KMS-11 (cell line): ENCODE data around the gene KIR3DL1.

Source experiments
- H2AFZ ChIP-seq: fragments of 200-600 bp; sonication (generic); 2 replicates; pipeline ENCODE4 v1.6.1; 2016; ENCODE audit warnings: antibody characterized with exemption, mixed run types, low read depth
- H3K27ac ChIP-seq: fragments of 200-600 bp; sonication (generic); 2 replicates; pipeline ENCODE4 v1.6.1; 2016; ENCODE audit warnings: mild to moderate bottlenecking, mixed run types
- H3K27me3 ChIP-seq: fragments of 200-600 bp; sonication (generic); 2 replicates; pipeline ENCODE4 v1.6.1; 2017; ENCODE audit warnings: mild to moderate bottlenecking, low read depth, mixed run types, moderate library complexity; ENCODE audit not compliant: insufficient read depth
- H3K36me3 ChIP-seq: fragments of 200-600 bp; sonication (generic); 2 replicates; pipeline ENCODE4 v1.6.1; 2017; ENCODE audit warnings: mild to moderate bottlenecking, mixed run types; ENCODE audit not compliant: insufficient read depth
- H3K4me1 ChIP-seq: fragments of 200-600 bp; sonication (generic); 2 replicates; pipeline ENCODE4 v1.6.1; 2016; ENCODE audit warnings: mild to moderate bottlenecking, low read depth, mixed run types; ENCODE audit not compliant: poor library complexity, severe bottlenecking
- H3K4me2 ChIP-seq: fragments of 200-600 bp; sonication (generic); 2 replicates; pipeline ENCODE4 v1.7.0; 2016; ENCODE audit warnings: mild to moderate bottlenecking, mixed run types
- H3K4me3 ChIP-seq: fragments of 200-600 bp; sonication (generic); IDR thresholded peaks from 2 replicates; pipeline ENCODE4 v1.6.1; 2017; ENCODE audit warnings: low read depth, low read length, mixed read lengths; ENCODE audit not compliant: insufficient read depth
- H3K79me2 ChIP-seq: fragments of 200-600 bp; sonication (generic); 2 replicates; pipeline ENCODE4 v1.6.1; 2016; ENCODE audit warnings: low read depth, mixed run types; ENCODE audit not compliant: insufficient read depth
- H3K9ac ChIP-seq: fragments of 200-600 bp; sonication (generic); 2 replicates; pipeline ENCODE4 v1.6.1; 2016; ENCODE audit warnings: mild to moderate bottlenecking, mixed run types
- H4K20me1 ChIP-seq: fragments of 200-600 bp; sonication (generic); 2 replicates; pipeline ENCODE4 v1.6.1; 2016; ENCODE audit warnings: mild to moderate bottlenecking, mixed run types; ENCODE audit not compliant: insufficient read depth
- CTCF ChIP-seq: fragments of 200-600 bp; sonication (generic); conservative IDR thresholded peaks from 2 replicates; pipeline ENCODE4 v1.6.1; 2017; ENCODE audit warnings: low read depth, mild to moderate bottlenecking, antibody characterized with exemption, low read length, moderate library complexity, mixed read lengths

Gene KIR3DL1

DNA sequence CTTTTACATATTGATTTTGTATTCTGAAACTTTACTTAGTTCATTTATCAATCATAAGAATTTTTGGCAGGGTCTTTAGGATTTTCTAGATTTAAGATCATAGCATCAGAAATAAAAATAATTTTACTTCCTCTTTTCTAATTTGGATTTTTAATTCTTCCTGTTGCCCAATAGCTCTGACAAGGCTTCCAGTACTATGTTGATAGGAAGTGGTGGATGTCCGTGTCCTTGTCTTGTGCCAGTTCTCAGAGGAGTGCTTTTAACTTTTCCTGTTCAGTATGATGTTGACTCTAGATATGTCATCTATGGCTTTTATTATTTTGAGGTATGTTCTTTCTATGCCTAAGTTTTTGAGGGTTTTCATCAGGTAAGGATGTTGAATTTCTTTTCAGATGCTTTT is 20.5 kb upstream of the KIR3DL1 start:
- Histone ChIP-seq H3K36me3 (no peaks in the 10 kb centered on the region), H4K20me1 (no peaks in the 10 kb centered on the region), H3K27ac (no peak overlapping the region), H3K9ac (no peak overlapping the region), H2AFZ (no peak overlapping the region), H3K4me2 (no peak overlapping the region), H3K4me1 (no peaks in the 10 kb centered on the region), H3K27me3 (peaks cover 14% of the 10 kb centered on the region), H3K79me2 (no peaks in the 10 kb centered on the region), H3K4me3 (no peak overlapping the region)
- TF ChIP-seq CTCF: no peak

DNA sequence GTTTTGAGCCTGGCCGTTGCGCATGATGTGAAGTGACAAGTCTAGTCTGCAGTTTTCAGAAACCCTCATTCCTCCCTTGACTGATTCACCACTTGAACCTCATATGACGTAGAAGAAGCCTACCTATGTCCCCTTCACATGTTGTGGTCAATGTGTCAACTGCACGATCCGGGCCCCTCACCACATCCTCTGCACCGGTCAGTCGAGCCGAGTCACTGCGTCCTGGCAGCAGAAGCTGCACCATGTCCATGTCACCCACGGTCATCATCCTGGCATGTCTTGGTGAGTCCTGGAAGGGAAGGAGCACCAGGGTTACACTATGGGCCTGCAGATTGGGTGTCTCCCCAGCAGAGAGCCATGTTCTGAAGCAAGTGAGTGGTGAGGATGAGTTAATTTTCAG is 12.9 kb upstream of the KIR3DL1 start, which contains the start of gene KIR2DL4:
KIR2DL4 (plus strand) TSS at position 201 of the 400 bp plus-strand sequence; CDS start at position 243, 42 bp downstream.
- H3K4me2 ChIP-seq: no peak within 1 kb of the TSS
- peaks cover 22% of the 10 kb centered on the region; the same call in 1 of the 2 replicates for H3K27me3 ChIP-seq
- H3K36me3 ChIP-seq: no peaks in the 10 kb centered on the region
- no peak within 1 kb of the TSS for H3K27ac ChIP-seq
- no peak for TF ChIP-seq CTCF
- H3K4me3 ChIP-seq: no peak within 1 kb of the TSS
- H3K9ac ChIP-seq: no peak within 1 kb of the TSS
- H4K20me1 ChIP-seq: no peaks in the 10 kb centered on the region
- no peaks in the 10 kb centered on the region for H3K4me1 ChIP-seq
- H2AFZ ChIP-seq: no peak within 1 kb of the TSS
- no peaks in the 10 kb centered on the region for H3K79me2 ChIP-seq

DNA sequence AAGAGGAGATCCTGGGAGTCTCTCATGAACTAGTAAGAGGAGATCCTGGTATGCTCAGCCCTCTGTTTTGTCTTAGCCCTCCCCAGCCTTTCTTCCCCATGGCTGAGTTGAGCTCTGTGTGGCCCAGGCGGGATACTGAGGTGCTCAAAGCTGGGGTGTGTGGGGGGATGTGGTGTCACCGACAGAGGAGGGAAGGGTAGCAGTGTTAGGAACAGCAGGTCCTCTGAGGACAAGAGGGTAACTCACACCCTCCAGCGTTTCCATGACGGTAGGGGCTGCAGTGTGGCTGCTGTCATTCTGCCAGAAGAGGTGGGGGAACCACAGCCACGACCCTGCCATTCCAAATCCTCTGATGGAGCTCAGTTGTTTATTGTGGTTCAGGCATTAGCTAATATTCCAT is 12.2 kb upstream of the KIR3DL1 start:
- no peak overlapping the region for H3K4me3 ChIP-seq
- H3K4me1 ChIP-seq: no peaks in the 10 kb centered on the region
- no peaks in the 10 kb centered on the region for H3K79me2 ChIP-seq
- no peaks in the 10 kb centered on the region for H3K36me3 ChIP-seq
- no peak overlapping the region for H2AFZ ChIP-seq
- no peak overlapping the region for H3K27ac ChIP-seq
- no peak for TF ChIP-seq CTCF
- no peak overlapping the region for H3K4me2 ChIP-seq
- peaks cover 15% of the 10 kb centered on the region; the same call in 1 of the 2 replicates for H3K27me3 ChIP-seq
- H4K20me1 ChIP-seq: no peaks in the 10 kb centered on the region
- no peak overlapping the region for H3K9ac ChIP-seq

DNA sequence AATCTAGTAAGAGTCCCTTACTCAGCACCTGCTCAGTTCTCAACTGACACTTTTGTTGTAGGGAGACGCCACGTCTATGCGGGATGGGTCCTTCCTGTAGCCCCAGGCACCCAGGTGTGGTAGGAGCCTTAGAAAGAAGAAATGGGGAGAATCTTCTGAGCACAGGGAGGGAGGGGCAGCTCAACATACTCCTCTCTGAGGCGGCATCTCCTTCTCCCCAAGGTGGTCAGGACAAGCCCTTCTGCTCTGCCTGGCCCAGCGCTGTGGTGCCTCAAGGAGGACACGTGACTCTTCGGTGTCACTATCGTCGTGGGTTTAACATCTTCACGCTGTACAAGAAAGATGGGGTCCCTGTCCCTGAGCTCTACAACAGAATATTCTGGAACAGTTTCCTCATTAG is 11.7 kb upstream of the KIR3DL1 start:
- H3K9ac ChIP-seq: no peak overlapping the region
- peaks cover 14% of the 10 kb centered on the region; the same call in 1 of the 2 replicates for H3K27me3 ChIP-seq
- TF ChIP-seq CTCF: no peak

More for the DNA sequence above, 11.7 kb upstream of the KIR3DL1 start:
- no peak overlapping the region for H3K4me2 ChIP-seq
- no peaks in the 10 kb centered on the region for H4K20me1 ChIP-seq
- no peaks in the 10 kb centered on the region for H3K4me1 ChIP-seq
- no peaks in the 10 kb centered on the region for H3K36me3 ChIP-seq
- no peak overlapping the region for H2AFZ ChIP-seq
- no peak overlapping the region for H3K4me3 ChIP-seq
- H3K79me2 ChIP-seq: no peaks in the 10 kb centered on the region
- H3K27ac ChIP-seq: no peak overlapping the region
